K562 (cell line): ENCODE measurements around the gene CHST1. TPM values are rescaled to one million over a fixed set of nuclear protein-coding genes. Genes with fewer than 3 reads are reported as not detected.

Source experiments
- ATAC-seq: fragments of 200-7000 bp; cut with Tn5 transposase; 3 replicates; pipeline ENCODE4 v1.9.1; 2020; ENCODE audit warnings: moderate library complexity
- BruUV-seq: library from RNA; stranded (reverse); fragments of 400-500 nt; replicated peaks from 2 replicates; lab custom pipeline; 2021; lab: Mats Ljungman, UMichigan
- CTCF ChIA-PET: fragments of 300-600 bp; formaldehyde crosslinking; extraction: SDS; loops from one replicate; lab custom pipeline; 2021; ENCODE audit warnings: low intra/inter-chr PET ratio; lab: Yijun Ruan, JAX
- POLR2A ChIA-PET: fragments of 300-600, 350-650 bp; sonication (Branson Sonifier 250); formaldehyde crosslinking; extraction: SDS; loops from one replicate; lab custom pipeline; 2021; ENCODE audit warnings: antibody characterized with exemption, inconsistent platforms; lab: Yijun Ruan, JAX
- DNase-seq, 4 experiments: peaks; one replicate each; pipeline versions ENCODE4 v3.0.0 to v3.0.0-alpha.2; 2011 to 2018; ENCODE audit warnings: low spot score in 3 of 4, mixed read lengths in 3 of 4; ENCODE audit errors: extremely low read depth in 1 of 4
- FAIRE-seq: peaks from 2 replicates; lab custom pipeline; 2011; peaks lifted over from hg19 to GRCh38; lab: Jason Lieb, UNC
- H2AFZ ChIP-seq: 2 replicates; pipeline ENCODE4 v1.6.0; 2011; ENCODE audit warnings: low read depth, low read length, control low read depth, inconsistent platforms
- H3K27ac ChIP-seq: fragments of 200-600 bp; 3 replicates; pipeline ENCODE4 v1.8.0; 2011; ENCODE audit warnings: low read depth, mild to moderate bottlenecking, control low read depth, inconsistent platforms, low read length, moderate library complexity, mixed read lengths; ENCODE audit errors: extremely low read depth
- H3K27me3 ChIP-seq, 2 experiments: fragments of 300-600 bp in 1 of 2; 2 replicates in 1 of 2; 3 replicates in 1 of 2; pipeline versions ENCODE4 v1.6.0 to v1.8.0; 2011; ENCODE audit warnings: inconsistent platforms in 2 of 2, low read length in 2 of 2, mild to moderate bottlenecking in 1 of 2, mixed read lengths in 1 of 2, moderate library complexity in 1 of 2; ENCODE audit not compliant: control insufficient read depth in 2 of 2, insufficient read depth in 2 of 2
- H3K36me3 ChIP-seq: fragments of 300-600 bp; 3 replicates; pipeline ENCODE4 v1.8.0; 2011; ENCODE audit warnings: mild to moderate bottlenecking, low read length, inconsistent platforms; ENCODE audit not compliant: control insufficient read depth, insufficient read depth
- H3K4me1 ChIP-seq, 2 experiments: fragments of 200-600 bp in 1 of 2; replicated peaks in 1 of 2; 2 replicates in 1 of 2; 3 replicates in 1 of 2; pipeline versions ENCODE4 v1.5.1 to v1.8.0; 2011; ENCODE audit warnings: inconsistent platforms in 2 of 2, low read length in 2 of 2, mild to moderate bottlenecking in 1 of 2, mixed read lengths in 1 of 2, moderate library complexity in 1 of 2; ENCODE audit not compliant: control insufficient read depth in 2 of 2, insufficient read depth in 2 of 2
- H3K4me2 ChIP-seq: 2 replicates; pipeline ENCODE4 v1.6.1; 2011; ENCODE audit warnings: low read length, control low read depth, inconsistent platforms, mixed read lengths; ENCODE audit not compliant: insufficient read depth
- H3K4me3 ChIP-seq: fragments of 200-600 bp; sonication (generic), shearing (Covaris generic); 2 replicates; pipeline ENCODE4 v1.5.1; 2016; ENCODE audit warnings: control low read depth, inconsistent platforms
- H3K79me2 ChIP-seq: fragments of 200-600 bp; 3 replicates; pipeline ENCODE4 v1.8.0; 2011; ENCODE audit warnings: low read length, inconsistent platforms; ENCODE audit not compliant: control insufficient read depth, insufficient read depth
- H3K9ac ChIP-seq, 2 experiments: 2 replicates each; pipeline versions ENCODE4 v1.6.0 to v1.6.1; 2011; ENCODE audit warnings: low read depth in 2 of 2, low read length in 2 of 2, control low read depth in 1 of 2, inconsistent platforms in 1 of 2, mild to moderate bottlenecking in 1 of 2, mixed read lengths in 1 of 2; ENCODE audit not compliant: insufficient read depth in 1 of 2
- H3K9me1 ChIP-seq: one replicate; pipeline ENCODE4 v1.6.0; 2011; ENCODE audit warnings: inconsistent platforms, mild to moderate bottlenecking, low read length, moderate library complexity; ENCODE audit not compliant: control insufficient read depth, insufficient read depth
- H3K9me3 ChIP-seq: replicated peaks from 2 replicates; pipeline ENCODE4 v1.5.1; 2011; ENCODE audit warnings: low read depth, low read length, inconsistent platforms; ENCODE audit not compliant: control insufficient read depth, insufficient read depth
- H4K20me1 ChIP-seq: replicated peaks from 2 replicates; pipeline ENCODE4 v1.6.1; 2011; ENCODE audit warnings: low read length, inconsistent platforms, mixed read lengths; ENCODE audit not compliant: control insufficient read depth, insufficient read depth
- GABPB1 ChIP-seq: sonication (generic); formaldehyde crosslinking; IDR thresholded peaks from 2 replicates; pipeline ENCODE4 v1.8.0; 2022; ENCODE audit warnings: mild to moderate bottlenecking, missing genetic modification reagents
- HMG20A ChIP-seq: fragments of 450-650 bp; formaldehyde crosslinking; conservative IDR thresholded peaks from 2 replicates; pipeline ENCODE4 v1.4.0; 2020; ENCODE audit warnings: mild to moderate bottlenecking, mixed read lengths
- KLF13 ChIP-seq: fragments of 450-650 bp; IDR thresholded peaks from 2 replicates; pipeline ENCODE4 v1.6.1; 2016; ENCODE audit warnings: missing genetic modification characterization, low read depth, mild to moderate bottlenecking, missing compliant biosample characterization, moderate library complexity, borderline replicate concordance
- MTF1 ChIP-seq: fragments of 250-450 bp; sonication (Bioruptor Pico); IDR thresholded peaks from 2 replicates; pipeline ENCODE4 v1.9.0; 2021; ENCODE audit warnings: moderate library complexity, mild to moderate bottlenecking, inconsistent platforms, borderline replicate concordance
- MYC ChIP-seq, 2 experiments: fragments of 250-450 bp in 1 of 2; sonication (Bioruptor Pico) in 1 of 2; IDR thresholded peaks; 2 replicates each; pipeline versions ENCODE4 v1.5.1 to v1.6.1; 2012 to 2021; ENCODE audit warnings: low read depth in 2 of 2, borderline replicate concordance in 1 of 2, improper control_type of control experiment in 1 of 2, low read length in 1 of 2, mild to moderate bottlenecking in 1 of 2, moderate library complexity in 1 of 2
- NR0B1 ChIP-seq: fragments of 450-650 bp; IDR thresholded peaks from one replicate; pipeline ENCODE4 v1.6.1; 2018; ENCODE audit warnings: mild to moderate bottlenecking, moderate library complexity; ENCODE audit not compliant: partially characterized antibody
- SRSF3 ChIP-seq: fragments of 200-400 bp; formaldehyde crosslinking; IDR thresholded peaks from 2 replicates; pipeline ENCODE4 v1.6.1; 2016; ENCODE audit warnings: mild to moderate bottlenecking, low read length, moderate library complexity; ENCODE audit not compliant: insufficient read depth
- TAF1 ChIP-seq: IDR thresholded peaks from 2 replicates; pipeline ENCODE4 v1.6.1; 2011; ENCODE audit warnings: mild to moderate bottlenecking, low read length, moderate library complexity; ENCODE audit not compliant: insufficient read depth, control insufficient read depth, severe bottlenecking; ENCODE audit errors: extremely low read depth
- THRA ChIP-seq: fragments of 450-650 bp; IDR thresholded peaks from 2 replicates; pipeline ENCODE4 v1.6.1; 2017; ENCODE audit warnings: mild to moderate bottlenecking, moderate library complexity
- ZFP36 ChIP-seq: fragments of 150-350 bp; IDR thresholded peaks from 2 replicates; pipeline ENCODE4 v1.6.1; 2018; ENCODE audit warnings: low read length, low read depth; ENCODE audit not compliant: partially characterized antibody
- ZNF175 ChIP-seq: fragments of 200-800 bp; sonication (Bioruptor generic); IDR thresholded peaks from 2 replicates; pipeline ENCODE4 v1.6.1; 2016; ENCODE audit warnings: low read depth, mild to moderate bottlenecking, missing genetic modification characterization, missing compliant biosample characterization
- ZNF184 ChIP-seq: sonication (generic); formaldehyde crosslinking; IDR thresholded peaks from 2 replicates; pipeline ENCODE4 v1.5.0; 2020; ENCODE audit warnings: missing genetic modification reagents
- ZNF764 ChIP-seq: fragments of 250-450 bp; sonication (Bioruptor Pico); IDR thresholded peaks from 2 replicates; pipeline ENCODE4 v1.4.0; 2020; ENCODE audit warnings: low read depth, mild to moderate bottlenecking, moderate library complexity
- WGBS: fragments of 100-300 bp; shearing (Covaris generic); methylation state at CpG from one replicate; pipeline ENCODE4 v1.1.6; 2016; ENCODE audit warnings: low coverage, mixed read lengths; ENCODE audit not compliant: insufficient coverage; ENCODE audit errors: missing lambda C conversion rate; 5-methylcytosine and 5-hydroxymethylcytosine counted together
- in situ Hi-C: fragments of 300-500 bp; cut with MboI; formaldehyde crosslinking; loops from 4 replicates; pipeline ENCODE4 v1.15.0; 2018; ENCODE audit warnings: inconsistent platforms, mixed read lengths
- intact Hi-C: fragments of 100-400 bp; cut with micrococcal nuclease; formaldehyde crosslinking; loops from 2 replicates; pipeline ENCODE4 v1.14.2; 2022
- polyA plus RNA-seq, 8 experiments: library from polyadenylated mRNA; depleted of rRNA in 4 of 8; stranded (reverse) in 5 of 8; unstranded in 3 of 8; fragments of >200 nt; fragmentation: Nextera tagmentation in 2 of 8; fragmentation: Illumina TruSeq in 1 of 8; extraction: Ambion mirVana in 2 of 8; extraction: Trizol in 1 of 8; gene quantifications; 2 replicates each; pipeline versions ENCODE4 v1.2.1 to v1.2.3, GENCODE V29; 2011 to 2014; ENCODE audit warnings: inconsistent platforms in 1 of 8, missing spikeins in 1 of 8
- total RNA-seq, 7 experiments: library from RNA; depleted of rRNA in 6 of 7; stranded (reverse); fragments of >200 nt in 6 of 7; fragmentation: Illumina TruSeq in 2 of 7; extraction: Trizol in 2 of 7; gene quantifications; 2 replicates each; pipeline versions ENCODE4 v1.2.1 to v1.2.3, GENCODE V29; 2011 to 2021; ENCODE audit warnings: low replicate concordance in 1 of 7
- TF ChIP-seq, protein P1 (sequence below): fragments of 250-450 bp; sonication (Bioruptor Pico); IDR thresholded peaks from 2 replicates; pipeline ENCODE4 v1.4.0; 2020; ENCODE audit warnings: borderline replicate concordance

Gene CHST1
- total and polyA plus RNA-seq, 9 of the 15 experiments (the other 6 are each of a cell fraction or from before 2014, with no cell fraction given): 0.04 to 0.32 (median 0.18) TPM; not detected in 4

DNA sequence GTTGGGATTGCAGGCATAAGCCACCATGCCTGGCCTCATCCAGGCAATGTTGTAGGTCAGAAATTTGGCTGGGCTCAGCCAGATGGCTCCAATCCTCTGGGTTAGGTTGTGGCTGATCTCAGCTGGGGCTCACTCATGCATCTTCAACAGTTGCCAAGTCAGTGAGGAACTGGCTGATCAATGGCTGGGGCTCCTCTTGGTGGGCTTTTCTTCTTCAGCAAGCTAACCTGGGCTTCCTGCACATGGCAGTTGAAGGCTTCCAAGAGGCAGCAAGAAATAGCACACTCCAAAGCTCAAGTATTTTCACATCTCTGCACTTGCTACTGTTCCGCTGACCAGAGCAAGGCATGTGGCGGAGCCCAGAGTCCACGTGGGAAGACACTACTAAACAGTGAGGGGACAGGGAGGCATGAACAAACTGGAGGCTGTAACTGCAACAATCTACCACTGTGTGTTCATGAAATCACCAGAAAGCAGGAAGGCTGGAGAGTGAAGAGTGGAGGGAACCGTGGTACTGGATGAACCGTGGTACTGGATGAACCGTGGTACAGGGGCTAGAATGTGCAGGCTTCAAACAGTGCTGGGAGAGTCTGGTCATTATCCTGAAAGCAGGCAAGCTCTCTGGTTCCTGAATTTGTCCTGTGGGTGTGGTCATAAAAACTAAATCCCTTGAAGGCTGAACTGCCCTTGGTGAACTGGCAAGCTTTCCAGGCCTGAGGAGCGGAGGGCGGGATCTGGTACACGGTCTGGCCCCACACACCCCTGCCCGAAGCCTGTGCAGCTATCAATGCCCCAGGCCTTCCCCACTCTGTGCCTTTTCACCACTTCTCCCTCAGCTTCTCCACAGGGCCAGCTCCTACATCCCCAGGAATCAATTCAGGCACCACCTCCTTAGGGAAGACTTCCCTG is 20.2 kb downstream of the CHST1 start:
- POLR2A ChIA-PET: no interaction called here

More for the DNA sequence above, 20.2 kb downstream of the CHST1 start:
- no peaks in the 10 kb centered on the region for H3K79me2 ChIP-seq
- H4K20me1 ChIP-seq: no peaks in the 10 kb centered on the region
- H3K36me3 ChIP-seq: no peaks in the 10 kb centered on the region
- 8% methylated on average over 10 of the region's 10 CpGs for WGBS
- CTCF ChIA-PET: no interaction called here
- in situ Hi-C loops (no loop called here), intact Hi-C loops (no loop called here)
- peaks cover 0 to 9% of the 10 kb centered on the region in 2 experiments; a peak in 3 of 5 replicates for H3K4me1 ChIP-seq
- no peak for FAIRE-seq
- H3K9me1 ChIP-seq: no peaks in the 10 kb centered on the region
- ATAC-seq: no peak
- no peak overlapping the region for H3K27ac ChIP-seq
- H3K9me3 ChIP-seq: no peaks in the 10 kb centered on the region
- no peak overlapping the region for H3K4me2 ChIP-seq
- H3K27me3 ChIP-seq: peaks cover 0 to 19% of the 10 kb centered on the region in 2 experiments; a peak in 1 of 5 replicates
- no peak overlapping the region for H3K9ac ChIP-seq
- no peak overlapping the region for H2AFZ ChIP-seq
- BruUV-seq: no TSS peak
- DNase-seq: no peak
- TF ChIP-seq MYC (IDR thresholded peaks at IDR 0.05; ENCODE audit: low read depth, low read length): no peak
- TF ChIP-seq MYC (CRISPR knock-in tag; IDR thresholded peaks at IDR 0.05; ENCODE audit: borderline replicate concordance, low read depth): no peak
- TF ChIP-seq, protein P1, sequence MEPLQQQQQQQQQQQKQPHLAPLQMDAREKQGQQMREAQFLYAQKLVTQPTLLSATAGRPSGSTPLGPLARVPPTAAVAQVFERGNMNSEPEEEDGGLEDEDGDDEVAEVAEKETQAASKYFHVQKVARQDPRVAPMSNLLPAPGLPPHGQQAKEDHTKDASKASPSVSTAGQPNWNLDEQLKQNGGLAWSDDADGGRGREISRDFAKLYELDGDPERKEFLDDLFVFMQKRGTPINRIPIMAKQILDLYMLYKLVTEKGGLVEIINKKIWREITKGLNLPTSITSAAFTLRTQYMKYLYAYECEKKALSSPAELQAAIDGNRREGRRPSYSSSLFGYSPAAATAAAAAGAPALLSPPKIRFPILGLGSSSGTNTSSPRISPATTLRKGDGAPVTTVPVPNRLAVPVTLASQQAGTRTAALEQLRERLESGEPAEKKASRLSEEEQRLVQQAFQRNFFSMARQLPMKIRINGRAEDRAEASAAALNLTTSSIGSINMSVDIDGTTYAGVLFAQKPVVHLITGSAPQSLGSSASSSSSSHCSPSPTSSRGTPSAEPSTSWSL (CRISPR knock-in tag): no peak
- no peak for TF ChIP-seq ZNF184 (CRISPR knock-in tag)
- no peak for TF ChIP-seq MTF1
- TF ChIP-seq SRSF3: no peak
- no peak for TF ChIP-seq GABPB1 (CRISPR knock-in tag)
- no peak for TF ChIP-seq KLF13 (tag)
- TF ChIP-seq TAF1: no peak
- TF ChIP-seq HMG20A (CRISPR knock-in tag): no peak
- no peak for TF ChIP-seq ZNF764 (CRISPR knock-in tag)
- TF ChIP-seq ZFP36: no peak
- TF ChIP-seq THRA: no peak
- TF ChIP-seq NR0B1: no peak
- no peak for TF ChIP-seq ZNF175
- H3K4me3 ChIP-seq: no peak overlapping the region
